ENCODE measurements around the gene TBX10.

DNA sequence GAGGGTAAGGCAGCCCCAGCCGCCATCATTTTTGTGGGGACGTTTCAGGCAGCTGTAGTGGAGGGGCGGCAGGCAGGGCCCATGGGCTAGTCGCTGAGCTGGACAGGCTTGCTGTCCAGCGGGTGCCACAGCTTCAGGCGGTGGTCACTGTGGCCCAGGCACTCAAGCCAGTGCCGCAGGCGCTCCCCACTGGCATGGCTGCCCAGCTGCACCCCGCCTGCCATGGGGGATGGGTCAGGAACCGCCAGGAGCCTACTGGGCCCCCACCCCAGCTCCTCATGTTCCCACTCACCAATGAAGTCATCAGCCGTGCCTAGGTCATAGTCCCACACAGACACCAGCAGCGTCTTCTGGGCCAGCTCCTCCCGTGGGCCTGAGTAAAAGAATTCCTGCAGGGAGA is 26.8 kb downstream of the TBX10 start:
- TF ChIP-seq CTCF (IDR thresholded peaks at IDR 0.05; ENCODE audit: low read length) (no peak), EZH2 (optimal IDR thresholded peaks at IDR 0.05; ENCODE audit: low read depth, low read length) (no peak)
